Measurements from ENCODE around the gene LRP1-AS. TPM values are rescaled to one million over a fixed set of nuclear protein-coding genes. Genes with fewer than 3 reads are reported as not detected.

LRP1-AS gene
- total RNA-seq, 4 donors from 2014 or later = not detected

GRCh38 chr12:57170927-57171326 is 23.5 kb upstream of the LRP1-AS start:
- TF ChIP-seq, protein P1, sequence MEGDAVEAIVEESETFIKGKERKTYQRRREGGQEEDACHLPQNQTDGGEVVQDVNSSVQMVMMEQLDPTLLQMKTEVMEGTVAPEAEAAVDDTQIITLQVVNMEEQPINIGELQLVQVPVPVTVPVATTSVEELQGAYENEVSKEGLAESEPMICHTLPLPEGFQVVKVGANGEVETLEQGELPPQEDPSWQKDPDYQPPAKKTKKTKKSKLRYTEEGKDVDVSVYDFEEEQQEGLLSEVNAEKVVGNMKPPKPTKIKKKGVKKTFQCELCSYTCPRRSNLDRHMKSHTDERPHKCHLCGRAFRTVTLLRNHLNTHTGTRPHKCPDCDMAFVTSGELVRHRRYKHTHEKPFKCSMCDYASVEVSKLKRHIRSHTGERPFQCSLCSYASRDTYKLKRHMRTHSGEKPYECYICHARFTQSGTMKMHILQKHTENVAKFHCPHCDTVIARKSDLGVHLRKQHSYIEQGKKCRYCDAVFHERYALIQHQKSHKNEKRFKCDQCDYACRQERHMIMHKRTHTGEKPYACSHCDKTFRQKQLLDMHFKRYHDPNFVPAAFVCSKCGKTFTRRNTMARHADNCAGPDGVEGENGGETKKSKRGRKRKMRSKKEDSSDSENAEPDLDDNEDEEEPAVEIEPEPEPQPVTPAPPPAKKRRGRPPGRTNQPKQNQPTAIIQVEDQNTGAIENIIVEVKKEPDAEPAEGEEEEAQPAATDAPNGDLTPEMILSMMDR (IDR thresholded peaks at IDR 0.05) = no peak
- no peak for TF ChIP-seq POLR2A (IDR thresholded peaks at IDR 0.05)
- H3K27me3 ChIP-seq = no peaks in the 10 kb centered on the region
- DNase-seq (ENCODE audit: low spot score in 2 of 2) = no peak
- peaks cover 0 to 51% (median 0%) of the 10 kb centered on the region in 4 donors for H3K4me1 ChIP-seq
- no peak overlapping the region for H3K4me3 ChIP-seq
- no peaks in the 10 kb centered on the region for H3K9me3 ChIP-seq
- 80 to 91% methylated on average over 4 of the region's 4 CpGs for WGBS, 2 donors
- H3K36me3 ChIP-seq = peaks cover 4 to 100% (median 4%) of the 10 kb centered on the region in 3 donors
- peak overlapping the region in 2 of 4 donors; percentile 45 to 46 for H3K27ac ChIP-seq

DNA sequence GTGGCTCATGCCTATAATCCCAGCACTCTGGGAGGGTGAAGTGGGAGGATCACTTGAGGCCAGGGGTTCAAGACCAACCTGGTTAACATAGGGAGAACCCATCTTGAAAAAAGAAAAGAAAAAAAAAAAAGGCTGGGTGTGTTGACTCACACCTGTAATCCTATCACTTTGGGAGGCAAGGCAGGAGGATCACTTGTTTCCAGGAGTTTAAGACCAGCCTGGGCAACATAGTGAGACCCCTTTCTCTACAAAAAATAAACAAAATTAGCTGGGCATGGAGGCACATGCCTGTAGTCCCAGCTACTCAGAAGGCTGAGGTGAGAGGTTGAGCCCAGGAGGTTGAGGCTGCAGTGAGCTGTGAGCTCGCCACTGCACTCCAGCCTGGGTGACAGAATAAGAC is 23.0 kb upstream of the LRP1-AS start:
- H3K36me3 ChIP-seq = peaks cover 4 to 100% (median 4%) of the 10 kb centered on the region in 3 donors
- H3K4me1 ChIP-seq = peaks cover 0 to 46% (median 0%) of the 10 kb centered on the region in 4 donors
- H3K9me3 ChIP-seq = no peaks in the 10 kb centered on the region
- peak overlapping the region in 1 of 4 donors; percentile 46 for H3K27ac ChIP-seq
- 55 to 63% methylated on average over 1 of the region's 1 CpG for WGBS, 2 donors
- H3K4me3 ChIP-seq = no peak overlapping the region
- H3K27me3 ChIP-seq = no peaks in the 10 kb centered on the region
- TF ChIP-seq, protein P1 (IDR thresholded peaks at IDR 0.05) = no peak
- no peak for TF ChIP-seq EP300 (IDR thresholded peaks at IDR 0.05)
- TF ChIP-seq POLR2A (IDR thresholded peaks at IDR 0.05) = no peak
- DNase-seq (ENCODE audit: low spot score in 2 of 2) = no peak

- Histone ChIP-seq H3K4me1 (peaks cover 0 to 44% (median 0%) of the 10 kb centered on the region in 4 donors), H3K27ac (no peak overlapping the region), H3K9me3 (no peaks in the 10 kb centered on the region), H3K4me3 (no peak overlapping the region), H3K27me3 (no peaks in the 10 kb centered on the region), H3K36me3 (peaks cover 4 to 100% (median 4%) of the 10 kb centered on the region in 3 donors)
- TF ChIP-seq POLR2A (IDR thresholded peaks at IDR 0.05) = no peak
- TF ChIP-seq, protein P1 (IDR thresholded peaks at IDR 0.05) = no peak
- TF ChIP-seq EP300 (IDR thresholded peaks at IDR 0.05) = no peak
- no peak for DNase-seq (ENCODE audit: low spot score in 2 of 2)
- WGBS, 2 donors = 62 to 65% methylated on average over 7 of the region's 7 CpGs
Measured at GRCh38 chr12:57169969-57170368, 22.6 kb upstream of the LRP1-AS start.

- Histone ChIP-seq H3K27ac (no peak overlapping the region), H3K36me3 (peaks cover 4 to 100% (median 4%) of the 10 kb centered on the region in 3 donors)
- DNase-seq (ENCODE audit: low spot score in 2 of 2) = no peak
Measured at GRCh38 chr12:57169046-57169795, 21.8 kb upstream of the LRP1-AS start.

GRCh38 chr12:57168058-57168457 is 20.6 kb upstream of the LRP1-AS start:
- 83% methylated on average over 10 of the region's 10 CpGs for WGBS, 2 donors
- H3K4me3 ChIP-seq = no peak overlapping the region
- peaks cover 4 to 100% (median 10%) of the 10 kb centered on the region in 3 donors for H3K36me3 ChIP-seq
- H3K27ac ChIP-seq = peak overlapping the region in 1 of 4 donors; percentile 4
- peaks cover 0 to 31% (median 0%) of the 10 kb centered on the region in 4 donors for H3K4me1 ChIP-seq
- TF ChIP-seq POLR2A (IDR thresholded peaks at IDR 0.05) (no peak), EP300 (IDR thresholded peaks at IDR 0.05) (no peak)
- TF ChIP-seq, protein P1 (IDR thresholded peaks at IDR 0.05) = no peak
- no peaks in the 10 kb centered on the region for H3K27me3 ChIP-seq
- no peaks in the 10 kb centered on the region for H3K9me3 ChIP-seq
- no peak for DNase-seq (ENCODE audit: low spot score in 2 of 2)

More at GRCh38 chr12:57169046-57169795, 21.8 kb upstream of the LRP1-AS start:
- Histone ChIP-seq H3K4me3 (no peak overlapping the region), H3K27me3 (no peaks in the 10 kb centered on the region), H3K4me1 (peaks cover 0 to 37% (median 0%) of the 10 kb centered on the region in 4 donors), H3K9me3 (no peaks in the 10 kb centered on the region)
- TF ChIP-seq POLR2A (IDR thresholded peaks at IDR 0.05) (no peak), EP300 (IDR thresholded peaks at IDR 0.05) (no peak)
- TF ChIP-seq, protein P1 (IDR thresholded peaks at IDR 0.05) = no peak
- WGBS, 2 donors = 75 to 83% methylated on average over 18 to 23 of the region's 23 CpGs

Data from tibial nerve (tissue), 4 donors.